Measurements from ENCODE around the gene ABI1. TPM values are rescaled to one million over a fixed set of nuclear protein-coding genes. Genes with fewer than 3 reads are reported as not detected.

The ABI1 gene
- total RNA-seq, 4 donors from 2014 or later = 28.7 to 55.3 (median 48.5) TPM

DNA sequence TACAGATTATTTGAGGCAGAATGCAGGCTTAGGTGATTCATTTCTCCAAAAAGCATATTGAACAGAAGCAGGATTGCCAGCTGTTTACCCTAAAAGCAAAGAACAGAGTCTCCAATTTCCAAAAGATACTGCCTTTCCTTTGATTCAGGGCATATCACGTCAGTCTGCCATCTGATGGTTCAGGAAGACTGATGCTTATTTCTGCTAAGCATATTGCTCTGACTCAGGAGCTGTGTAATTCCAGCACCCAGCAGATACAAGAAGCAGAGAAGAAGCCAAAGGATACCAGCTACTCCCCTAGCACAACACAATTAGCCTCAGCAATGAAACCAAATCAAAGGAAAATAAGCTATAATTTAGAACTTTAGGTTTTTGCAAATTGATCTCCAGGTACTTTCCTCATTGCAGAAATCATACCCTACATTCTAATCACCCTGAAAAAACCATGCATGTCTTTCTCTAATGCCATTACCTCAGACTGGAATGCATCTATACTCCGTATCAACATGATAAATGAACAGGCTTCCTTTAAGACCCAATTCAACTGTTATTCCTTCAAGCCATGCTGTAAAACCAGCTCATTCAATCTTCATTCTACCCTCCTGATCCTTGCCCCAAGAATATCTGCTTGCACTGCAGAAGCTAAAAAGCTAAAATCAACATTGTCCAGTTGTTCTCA, 55.1 kb downstream of the ABI1 start:
- Histone ChIP-seq H3K9me3 (no peaks in the 10 kb centered on the region), H3K27ac (no peak overlapping the region), H3K36me3 (no peaks in the 10 kb centered on the region), H3K27me3 (no peaks in the 10 kb centered on the region), H3K4me1 (peaks cover 0 to 23% (median 5%) of the 10 kb centered on the region in 4 donors), H3K4me3 (no peak overlapping the region)
- no peak for TF ChIP-seq POLR2A (IDR thresholded peaks at IDR 0.05)
- TF ChIP-seq, protein P1, sequence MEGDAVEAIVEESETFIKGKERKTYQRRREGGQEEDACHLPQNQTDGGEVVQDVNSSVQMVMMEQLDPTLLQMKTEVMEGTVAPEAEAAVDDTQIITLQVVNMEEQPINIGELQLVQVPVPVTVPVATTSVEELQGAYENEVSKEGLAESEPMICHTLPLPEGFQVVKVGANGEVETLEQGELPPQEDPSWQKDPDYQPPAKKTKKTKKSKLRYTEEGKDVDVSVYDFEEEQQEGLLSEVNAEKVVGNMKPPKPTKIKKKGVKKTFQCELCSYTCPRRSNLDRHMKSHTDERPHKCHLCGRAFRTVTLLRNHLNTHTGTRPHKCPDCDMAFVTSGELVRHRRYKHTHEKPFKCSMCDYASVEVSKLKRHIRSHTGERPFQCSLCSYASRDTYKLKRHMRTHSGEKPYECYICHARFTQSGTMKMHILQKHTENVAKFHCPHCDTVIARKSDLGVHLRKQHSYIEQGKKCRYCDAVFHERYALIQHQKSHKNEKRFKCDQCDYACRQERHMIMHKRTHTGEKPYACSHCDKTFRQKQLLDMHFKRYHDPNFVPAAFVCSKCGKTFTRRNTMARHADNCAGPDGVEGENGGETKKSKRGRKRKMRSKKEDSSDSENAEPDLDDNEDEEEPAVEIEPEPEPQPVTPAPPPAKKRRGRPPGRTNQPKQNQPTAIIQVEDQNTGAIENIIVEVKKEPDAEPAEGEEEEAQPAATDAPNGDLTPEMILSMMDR (IDR thresholded peaks at IDR 0.05) = no peak
- DNase-seq = no peak

DNA sequence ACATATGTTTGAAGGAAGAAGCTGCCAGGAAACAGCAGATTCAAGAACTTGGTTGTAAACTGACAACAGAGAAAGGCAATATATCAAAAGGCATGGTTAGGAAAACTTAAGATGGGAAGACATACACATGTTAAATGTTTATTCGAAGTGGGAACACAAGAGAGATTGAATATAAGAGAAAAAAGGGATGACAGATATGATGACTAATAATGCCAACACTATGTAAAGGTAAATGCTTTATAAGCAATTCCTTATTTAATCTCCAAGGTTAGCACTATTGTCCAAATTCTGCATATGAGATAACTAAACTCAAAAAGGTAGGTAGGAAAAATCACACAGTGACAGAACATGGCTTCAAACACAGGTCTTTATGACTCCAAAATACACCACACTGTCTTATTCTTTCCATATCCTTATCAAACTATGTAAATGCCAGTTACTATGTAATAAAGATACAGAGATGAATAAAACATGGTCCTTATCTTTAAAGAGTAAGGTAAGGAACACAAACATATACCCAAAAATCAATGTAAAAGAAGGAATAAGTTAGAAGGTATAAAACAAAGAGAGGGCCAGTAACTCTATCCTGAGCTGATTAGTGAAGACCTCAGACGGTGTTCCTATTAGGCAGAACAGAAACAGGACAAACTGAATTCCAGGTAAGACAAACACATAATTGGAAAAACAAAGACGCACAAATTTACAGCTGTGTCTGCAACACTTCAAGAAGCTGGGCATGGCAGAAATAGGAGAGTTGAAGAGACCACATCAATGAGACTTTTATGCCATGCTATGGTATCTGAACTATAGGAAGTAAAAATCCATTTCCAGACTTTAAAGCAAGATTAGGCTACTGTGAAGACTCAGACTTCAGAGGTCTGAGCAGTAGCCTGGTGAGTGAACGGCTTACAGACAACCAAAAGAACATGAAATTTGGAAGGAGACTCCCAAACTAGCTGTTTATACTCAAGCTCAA, 56.1 kb downstream of the ABI1 start:
- Histone ChIP-seq H3K9me3 (no peaks in the 10 kb centered on the region), H3K36me3 (no peaks in the 10 kb centered on the region), H3K4me3 (no peak overlapping the region), H3K4me1 (peaks cover 0 to 23% (median 9%) of the 10 kb centered on the region in 4 donors), H3K27ac (no peak overlapping the region), H3K27me3 (no peaks in the 10 kb centered on the region)
- DNase-seq = no peak
- TF ChIP-seq, protein P1 (IDR thresholded peaks at IDR 0.05) = no peak
- TF ChIP-seq POLR2A (IDR thresholded peaks at IDR 0.05) = no peak

DNA sequence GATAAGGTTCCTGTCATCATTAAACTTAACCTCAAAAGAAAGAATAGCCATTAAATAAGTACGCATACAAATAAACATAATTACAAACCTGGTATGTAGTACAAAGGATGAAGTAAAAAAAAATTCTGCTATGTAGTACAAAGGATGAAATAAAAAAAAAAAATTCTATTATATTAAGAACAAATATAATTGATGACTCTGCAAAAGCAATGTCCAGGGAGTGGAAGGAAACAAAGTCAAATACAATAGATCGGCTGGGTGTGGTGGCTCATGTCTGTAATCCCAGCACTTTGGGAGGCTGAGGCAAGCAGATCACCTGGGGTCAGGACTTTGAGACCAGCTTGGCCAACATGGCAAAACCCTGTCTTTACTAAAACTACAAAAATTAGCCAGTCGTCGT, 56.9 kb downstream of the ABI1 start:
- Histone ChIP-seq H3K4me3 (no peak overlapping the region), H3K27ac (no peak overlapping the region), H3K36me3 (no peaks in the 10 kb centered on the region), H3K27me3 (no peaks in the 10 kb centered on the region), H3K9me3 (no peaks in the 10 kb centered on the region), H3K4me1 (peaks cover 0 to 23% (median 9%) of the 10 kb centered on the region in 4 donors)
- TF ChIP-seq POLR2A (IDR thresholded peaks at IDR 0.05) = no peak
- TF ChIP-seq, protein P1 (IDR thresholded peaks at IDR 0.05) = no peak
- DNase-seq = no peak

DNA sequence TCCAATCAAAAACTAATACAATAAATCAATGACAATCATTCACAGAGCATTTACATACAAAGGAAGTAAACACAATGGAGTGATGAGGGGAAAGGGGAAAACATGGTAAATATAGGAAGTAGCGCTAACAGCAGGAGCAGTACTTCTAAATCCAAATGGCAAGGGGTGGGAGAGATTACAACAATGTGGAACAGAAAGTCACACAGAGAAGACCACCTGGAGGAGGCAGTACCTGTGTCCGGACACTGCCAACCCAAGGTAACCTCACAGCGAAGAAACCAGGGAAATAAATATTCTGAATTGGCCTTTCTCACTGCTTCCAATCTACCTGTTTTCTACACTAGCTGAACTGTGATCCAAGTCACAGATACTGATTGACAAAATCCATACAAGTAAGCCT, 58.2 kb downstream of the ABI1 start:
- no peaks in the 10 kb centered on the region for H3K36me3 ChIP-seq
- no peak overlapping the region for H3K27ac ChIP-seq
- TF ChIP-seq POLR2A (IDR thresholded peaks at IDR 0.05) = no peak
- TF ChIP-seq, protein P1 (IDR thresholded peaks at IDR 0.05) = no peak
- no peaks in the 10 kb centered on the region for H3K9me3 ChIP-seq
- no peaks in the 10 kb centered on the region for H3K27me3 ChIP-seq
- H3K4me3 ChIP-seq = no peak overlapping the region
- peaks cover 0 to 23% (median 9%) of the 10 kb centered on the region in 4 donors for H3K4me1 ChIP-seq
- no peak for DNase-seq

DNA sequence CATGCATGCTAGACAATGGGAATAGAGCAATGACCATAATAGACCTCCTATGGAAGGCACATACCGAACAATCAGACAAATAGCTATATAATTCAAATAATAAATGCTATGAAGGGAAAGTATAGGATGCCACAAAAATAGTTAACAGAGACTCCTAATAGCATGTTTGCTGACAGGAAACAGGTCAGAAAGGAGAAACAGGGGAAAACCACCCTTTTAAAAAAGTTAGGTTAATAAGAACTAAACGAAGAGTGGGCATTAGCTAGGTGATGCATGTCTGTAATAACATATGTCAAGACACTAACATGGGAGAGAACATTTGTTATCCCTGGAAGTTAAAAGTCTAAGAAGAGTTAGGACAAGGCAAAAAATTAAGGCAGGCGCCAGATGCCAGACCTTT, 58.9 kb downstream of the ABI1 start:
- no peak overlapping the region for H3K27ac ChIP-seq
- peaks cover 0 to 23% (median 9%) of the 10 kb centered on the region in 4 donors for H3K4me1 ChIP-seq
- no peaks in the 10 kb centered on the region for H3K27me3 ChIP-seq
- no peaks in the 10 kb centered on the region for H3K9me3 ChIP-seq
- DNase-seq = no peak
- TF ChIP-seq POLR2A (IDR thresholded peaks at IDR 0.05) = no peak
- TF ChIP-seq, protein P1 (IDR thresholded peaks at IDR 0.05) = no peak
- no peaks in the 10 kb centered on the region for H3K36me3 ChIP-seq
- H3K4me3 ChIP-seq = no peak overlapping the region
